SK-N-SH (cell line): Measurements from ENCODE around the gene SSX2IP. TPM values are rescaled to one million over a fixed set of nuclear protein-coding genes. Genes with fewer than 3 reads are reported as not detected.

Experiments
- CTCF ChIA-PET: fragments of 300-600, 350-600 bp; formaldehyde crosslinking; extraction: SDS; loops from one replicate; lab custom pipeline; 2021; lab: Yijun Ruan, JAX
- POLR2A ChIA-PET: fragments of 350-600 bp; sonication (Branson Sonifier 250); formaldehyde crosslinking; extraction: SDS; loops from one replicate; lab custom pipeline; 2020; ENCODE audit warnings: antibody characterized with exemption, inconsistent platforms; lab: Yijun Ruan, JAX
- DNase-seq: peaks from one replicate; pipeline ENCODE4 v3.0.0; 2012
- H2AFZ ChIP-seq: fragments of 200-600 bp; sonication (generic); 2 replicates; pipeline ENCODE4 v1.8.1; 2016; ENCODE audit warnings: antibody characterized with exemption, mild to moderate bottlenecking, low read depth
- H3F3A ChIP-seq: fragments of 200-600 bp; sonication (generic); replicated peaks from 2 replicates; pipeline ENCODE3; 2016; ENCODE audit warnings: antibody characterized with exemption, mild to moderate bottlenecking; ENCODE audit not compliant: insufficient read depth
- H3K27ac ChIP-seq, 2 experiments: fragments of 200-500 bp in 1 of 2; fragments of 200-600 bp in 1 of 2; sonication (Bioruptor generic) in 1 of 2; sonication (generic), shearing (Covaris generic) in 1 of 2; 2 replicates each; pipeline versions ENCODE4 v1.5.1 to v1.6.1; 2014 to 2016; ENCODE audit warnings: low read depth in 2 of 2, inconsistent platforms in 1 of 2, low read length in 1 of 2, mild to moderate bottlenecking in 1 of 2, mixed read lengths in 1 of 2
- H3K27me3 ChIP-seq: fragments of 200-600 bp; sonication (generic), shearing (Covaris generic); 2 replicates; pipeline ENCODE4 v1.6.1; 2016; ENCODE audit warnings: mixed run types; ENCODE audit not compliant: insufficient read depth
- H3K36me3 ChIP-seq, 2 experiments: fragments of 200-500 bp in 1 of 2; fragments of 200-600 bp in 1 of 2; sonication (Bioruptor generic) in 1 of 2; sonication (generic) in 1 of 2; replicated peaks in 1 of 2; 2 replicates each; pipeline versions ENCODE3 to v1.5.1; 2014 to 2016; ENCODE audit warnings: low read length in 1 of 2, mild to moderate bottlenecking in 1 of 2; ENCODE audit not compliant: insufficient read depth in 2 of 2, control insufficient read depth in 1 of 2
- H3K4me1 ChIP-seq, 2 experiments: fragments of 200-500 bp in 1 of 2; fragments of 200-600 bp in 1 of 2; sonication (Bioruptor generic) in 1 of 2; sonication (generic), shearing (Covaris generic) in 1 of 2; 2 replicates each; pipeline versions ENCODE4 v1.5.1 to v1.6.1; 2014 to 2016; ENCODE audit warnings: low read depth in 1 of 2, low read length in 1 of 2, mixed run types in 1 of 2; ENCODE audit not compliant: insufficient read depth in 2 of 2, control insufficient read depth in 1 of 2
- H3K4me2 ChIP-seq: fragments of 200-600 bp; sonication (generic), shearing (Covaris generic); 2 replicates; pipeline ENCODE4 v1.6.1; 2017; ENCODE audit warnings: mixed run types
- H3K4me3 ChIP-seq, 2 experiments: fragments of 200-500 bp in 1 of 2; fragments of 200-600 bp in 1 of 2; sonication (Bioruptor generic) in 1 of 2; sonication (generic), shearing (Covaris generic) in 1 of 2; 2 replicates each; pipeline versions ENCODE4 v1.5.1 to v1.8.1; 2014 to 2016; ENCODE audit warnings: low read depth in 2 of 2, inconsistent platforms in 1 of 2, low read length in 1 of 2, mild to moderate bottlenecking in 1 of 2, mixed read lengths in 1 of 2, moderate library complexity in 1 of 2
- H3K79me2 ChIP-seq: fragments of 200-600 bp; sonication (generic); 2 replicates; pipeline ENCODE4 v1.8.1; 2017; ENCODE audit warnings: mild to moderate bottlenecking; ENCODE audit not compliant: insufficient read depth
- H3K9ac ChIP-seq: fragments of 200-600 bp; sonication (generic); 2 replicates; pipeline ENCODE4 v1.6.1; 2017; ENCODE audit warnings: mixed run types
- H3K9me2 ChIP-seq: fragments of 200-600 bp; sonication (generic); 2 replicates; pipeline ENCODE4 v1.6.1; 2017; ENCODE audit warnings: mixed run types
- H3K9me3 ChIP-seq: fragments of 200-600 bp; sonication (generic); 2 replicates; pipeline ENCODE4 v1.6.1; 2017; ENCODE audit warnings: mixed run types, mild to moderate bottlenecking, moderate library complexity
- H4K20me1 ChIP-seq: fragments of 200-600 bp; sonication (generic); 2 replicates; pipeline ENCODE4 v1.6.1; 2017; ENCODE audit warnings: mild to moderate bottlenecking, mixed run types; ENCODE audit not compliant: insufficient read depth
- ELF1 ChIP-seq: IDR thresholded peaks from 2 replicates; pipeline ENCODE4 v1.4.0; 2012
- EP300 ChIP-seq, 2 experiments: IDR thresholded peaks; 2 replicates each; pipeline versions ENCODE4 v1.4.0 to v1.6.1; 2012; ENCODE audit warnings: borderline replicate concordance in 1 of 2, low read depth in 1 of 2, low read length in 1 of 2
- FOXJ3 ChIP-seq: sonication (generic); formaldehyde crosslinking; IDR thresholded peaks from 2 replicates; pipeline ENCODE4 v1.5.1; 2020; ENCODE audit warnings: mild to moderate bottlenecking, missing genetic modification reagents
- GABPA ChIP-seq: IDR thresholded peaks from 2 replicates; pipeline ENCODE4 v1.4.0; 2012; ENCODE audit warnings: low read depth, mild to moderate bottlenecking
- JUND ChIP-seq: IDR thresholded peaks from 2 replicates; pipeline ENCODE4 v1.4.0; 2012
- MEF2A ChIP-seq: IDR thresholded peaks from 2 replicates; pipeline ENCODE4 v1.4.0; 2012; ENCODE audit warnings: low read depth, borderline replicate concordance
- NFIC ChIP-seq: IDR thresholded peaks from 2 replicates; pipeline ENCODE4 v1.4.0; 2012; ENCODE audit warnings: borderline replicate concordance
- RAD21 ChIP-seq: IDR thresholded peaks from 2 replicates; pipeline ENCODE4 v1.6.1; 2012; ENCODE audit warnings: mild to moderate bottlenecking, low read length
- RFX5 ChIP-seq: IDR thresholded peaks from 2 replicates; pipeline ENCODE4 v1.6.1; 2012; ENCODE audit warnings: mild to moderate bottlenecking, improper control_type of control experiment, low read length
- RXRA ChIP-seq: IDR thresholded peaks from 2 replicates; pipeline ENCODE4 v1.4.0; 2012; ENCODE audit warnings: low read depth, mild to moderate bottlenecking, borderline replicate concordance
- SIN3A ChIP-seq: IDR thresholded peaks from 2 replicates; pipeline ENCODE4 v1.6.1; 2012; ENCODE audit warnings: low read depth, mild to moderate bottlenecking, low read length, moderate library complexity, borderline replicate concordance
- TCF12 ChIP-seq: IDR thresholded peaks from 2 replicates; pipeline ENCODE4 v1.4.0; 2012
- YY1 ChIP-seq: IDR thresholded peaks from 2 replicates; pipeline ENCODE4 v1.4.0; 2012; ENCODE audit warnings: low read depth, mild to moderate bottlenecking
- WGBS: methylation state at CpG from one replicate; pipeline ENCODE4 v1.1.6; 2017; ENCODE audit warnings: low lambda C conversion rate; 5-methylcytosine and 5-hydroxymethylcytosine counted together
- polyA plus RNA-seq, 3 experiments: library from polyadenylated mRNA; depleted of rRNA; stranded (reverse); fragments of >200 nt; gene quantifications; 2 replicates each; pipeline ENCODE4 v1.2.3, GENCODE V29; 2012
- TF ChIP-seq, protein P1 (sequence below): fragments of 150-350 bp; IDR thresholded peaks from 2 replicates; pipeline ENCODE4 v1.6.1; 2017; ENCODE audit warnings: antibody characterized with exemption, low read length, low read depth, borderline replicate concordance
- TF ChIP-seq, protein P2 (sequence below): IDR thresholded peaks from 2 replicates; pipeline ENCODE4 v1.4.0; 2012; ENCODE audit warnings: low read depth, borderline replicate concordance
- TF ChIP-seq, protein P3 (sequence below): fragments of 150-350 bp; IDR thresholded peaks from 2 replicates; pipeline ENCODE4 v1.6.1; 2016; ENCODE audit warnings: mild to moderate bottlenecking, low read depth, low read length
- TF ChIP-seq, protein P4 (sequence below): IDR thresholded peaks from 2 replicates; pipeline ENCODE4 v1.4.0; 2012; ENCODE audit warnings: low read depth, borderline replicate concordance
- TF ChIP-seq, protein P5 (sequence below): fragments of 200-600 bp; sonication (generic); IDR thresholded peaks from 2 replicates; pipeline ENCODE4 v1.6.1; 2017; ENCODE audit warnings: antibody characterized with exemption, mild to moderate bottlenecking, moderate library complexity

Gene SSX2IP
- polyA plus RNA-seq, 1 of the 3 experiments (the other 2 are of a cell fraction), result 7.7 TPM

DNA sequence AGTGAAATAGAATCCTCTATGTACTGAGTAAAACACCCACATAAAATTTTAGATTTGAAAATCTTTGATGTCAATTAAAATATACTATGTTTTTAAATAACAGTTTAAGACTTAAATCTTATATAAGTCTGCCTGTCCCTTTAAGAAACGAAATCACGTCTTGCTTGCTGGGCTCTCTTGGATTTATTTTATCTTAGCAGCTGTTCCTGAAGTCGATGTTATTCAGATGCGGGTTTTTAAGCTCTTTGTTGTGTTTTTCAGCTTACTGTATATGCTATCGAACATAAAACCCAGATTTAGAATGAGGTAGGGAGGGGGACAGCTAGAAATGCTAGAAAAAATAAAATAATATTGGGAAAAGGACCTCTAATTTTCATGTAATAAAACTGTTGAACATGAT lies 11.1 kb upstream of the SSX2IP start:
- no peak overlapping the region for H3K4me2 ChIP-seq
- H3K9ac ChIP-seq, result no peak overlapping the region
- peaks cover 5 to 31% of the 10 kb centered on the region in 2 experiments for H3K4me1 ChIP-seq
- H4K20me1 ChIP-seq, result no peaks in the 10 kb centered on the region
- POLR2A ChIA-PET, result no interaction called here
- no peak overlapping the region for H3K4me3 ChIP-seq
- no peaks in the 10 kb centered on the region for H3K9me2 ChIP-seq
- no peaks in the 10 kb centered on the region for H3K79me2 ChIP-seq
- peaks cover 17% of the 10 kb centered on the region for H3F3A ChIP-seq
- H3K27ac ChIP-seq, result peak overlapping the region in 1 of 2 experiments; percentile 4; a peak in 1 of 4 replicates
- CTCF ChIA-PET, result interaction anchor here (1.0 kb wide), 1 partner anchor 12 kb away, joined by 5 read pairs; the partner anchor contains the start of gene SSX2IP
- no peak for DNase-seq
- 0 out of 2 replicates have a peak overlapping the region, but pooled peaks have one; percentile 62 for H2AFZ ChIP-seq
- H3K9me3 ChIP-seq, result no peaks in the 10 kb centered on the region
- WGBS, result 41% methylated on average over 5 of the region's 5 CpGs
- no peaks in the 10 kb centered on the region for H3K36me3 ChIP-seq
- no peak for TF ChIP-seq RFX5
- no peak for TF ChIP-seq ELF1
- TF ChIP-seq RXRA, result no peak
- no peak for TF ChIP-seq NFIC
- TF ChIP-seq JUND, result no peak
- TF ChIP-seq MEF2A, result no peak
- no peak for TF ChIP-seq SIN3A
- TF ChIP-seq, protein P1, sequence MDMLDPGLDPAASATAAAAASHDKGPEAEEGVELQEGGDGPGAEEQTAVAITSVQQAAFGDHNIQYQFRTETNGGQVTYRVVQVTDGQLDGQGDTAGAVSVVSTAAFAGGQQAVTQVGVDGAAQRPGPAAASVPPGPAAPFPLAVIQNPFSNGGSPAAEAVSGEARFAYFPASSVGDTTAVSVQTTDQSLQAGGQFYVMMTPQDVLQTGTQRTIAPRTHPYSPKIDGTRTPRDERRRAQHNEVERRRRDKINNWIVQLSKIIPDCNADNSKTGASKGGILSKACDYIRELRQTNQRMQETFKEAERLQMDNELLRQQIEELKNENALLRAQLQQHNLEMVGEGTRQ, result no peak
- H3K27me3 ChIP-seq, result no peaks in the 10 kb centered on the region

DNA sequence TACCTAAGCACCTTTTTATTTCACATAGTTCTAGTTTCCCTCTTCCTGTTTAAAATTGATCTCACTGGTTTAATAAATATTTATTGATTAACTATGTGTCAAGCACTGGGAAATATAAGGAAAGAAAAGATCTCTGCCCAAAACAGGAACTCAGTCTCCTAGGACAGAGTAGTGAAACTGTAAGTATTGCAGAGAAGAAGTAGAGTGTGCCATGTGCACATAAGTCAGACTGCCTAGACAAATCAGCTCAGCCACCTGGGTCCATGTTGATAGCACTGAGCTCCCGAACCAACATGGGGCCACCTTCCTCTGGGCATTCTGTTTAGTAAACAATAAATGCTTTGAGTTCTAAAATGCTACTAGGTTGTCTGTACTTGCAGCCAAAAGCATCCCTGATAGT lies 9.8 kb upstream of the SSX2IP start:
- no peak for DNase-seq
- Histone ChIP-seq H2AFZ (peak overlapping the region; percentile 48; the same call in 1 of the 2 replicates), H3K4me1 (peaks cover 5 to 31% of the 10 kb centered on the region in 2 experiments), H3K9me2 (no peaks in the 10 kb centered on the region), H3K27ac (no peak overlapping the region), H4K20me1 (no peaks in the 10 kb centered on the region), H3K36me3 (no peaks in the 10 kb centered on the region), H3K4me3 (no peak overlapping the region), H3K9ac (no peak overlapping the region), H3K4me2 (no peak overlapping the region), H3K79me2 (no peaks in the 10 kb centered on the region), H3F3A (peaks cover 17% of the 10 kb centered on the region), H3K27me3 (no peaks in the 10 kb centered on the region), H3K9me3 (no peaks in the 10 kb centered on the region)
- CTCF ChIA-PET, result no interaction called here
- POLR2A ChIA-PET, result no interaction called here
- 89% methylated on average over 1 of the region's 1 CpG for WGBS
- TF ChIP-seq EP300 (IDR thresholded peaks at IDR 0.05; ENCODE audit: borderline replicate concordance in 1 of 2, low read depth in 1 of 2, low read length in 1 of 2) (no peak), YY1 (no peak), FOXJ3 (CRISPR knock-in tag) (no peak), JUND (no peak), GABPA (no peak), ELF1 (no peak), TCF12 (no peak), RAD21 (no peak)
- TF ChIP-seq, protein P2, sequence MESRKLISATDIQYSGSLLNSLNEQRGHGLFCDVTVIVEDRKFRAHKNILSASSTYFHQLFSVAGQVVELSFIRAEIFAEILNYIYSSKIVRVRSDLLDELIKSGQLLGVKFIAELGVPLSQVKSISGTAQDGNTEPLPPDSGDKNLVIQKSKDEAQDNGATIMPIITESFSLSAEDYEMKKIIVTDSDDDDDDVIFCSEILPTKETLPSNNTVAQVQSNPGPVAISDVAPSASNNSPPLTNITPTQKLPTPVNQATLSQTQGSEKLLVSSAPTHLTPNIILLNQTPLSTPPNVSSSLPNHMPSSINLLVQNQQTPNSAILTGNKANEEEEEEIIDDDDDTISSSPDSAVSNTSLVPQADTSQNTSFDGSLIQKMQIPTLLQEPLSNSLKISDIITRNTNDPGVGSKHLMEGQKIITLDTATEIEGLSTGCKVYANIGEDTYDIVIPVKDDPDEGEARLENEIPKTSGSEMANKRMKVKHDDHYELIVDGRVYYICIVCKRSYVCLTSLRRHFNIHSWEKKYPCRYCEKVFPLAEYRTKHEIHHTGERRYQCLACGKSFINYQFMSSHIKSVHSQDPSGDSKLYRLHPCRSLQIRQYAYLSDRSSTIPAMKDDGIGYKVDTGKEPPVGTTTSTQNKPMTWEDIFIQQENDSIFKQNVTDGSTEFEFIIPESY, result no peak
- TF ChIP-seq, protein P3, sequence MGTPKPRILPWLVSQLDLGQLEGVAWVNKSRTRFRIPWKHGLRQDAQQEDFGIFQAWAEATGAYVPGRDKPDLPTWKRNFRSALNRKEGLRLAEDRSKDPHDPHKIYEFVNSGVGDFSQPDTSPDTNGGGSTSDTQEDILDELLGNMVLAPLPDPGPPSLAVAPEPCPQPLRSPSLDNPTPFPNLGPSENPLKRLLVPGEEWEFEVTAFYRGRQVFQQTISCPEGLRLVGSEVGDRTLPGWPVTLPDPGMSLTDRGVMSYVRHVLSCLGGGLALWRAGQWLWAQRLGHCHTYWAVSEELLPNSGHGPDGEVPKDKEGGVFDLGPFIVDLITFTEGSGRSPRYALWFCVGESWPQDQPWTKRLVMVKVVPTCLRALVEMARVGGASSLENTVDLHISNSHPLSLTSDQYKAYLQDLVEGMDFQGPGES, result no peak
- TF ChIP-seq, protein P4, sequence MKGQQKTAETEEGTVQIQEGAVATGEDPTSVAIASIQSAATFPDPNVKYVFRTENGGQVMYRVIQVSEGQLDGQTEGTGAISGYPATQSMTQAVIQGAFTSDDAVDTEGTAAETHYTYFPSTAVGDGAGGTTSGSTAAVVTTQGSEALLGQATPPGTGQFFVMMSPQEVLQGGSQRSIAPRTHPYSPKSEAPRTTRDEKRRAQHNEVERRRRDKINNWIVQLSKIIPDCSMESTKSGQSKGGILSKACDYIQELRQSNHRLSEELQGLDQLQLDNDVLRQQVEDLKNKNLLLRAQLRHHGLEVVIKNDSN, result no peak
- TF ChIP-seq, protein P5, sequence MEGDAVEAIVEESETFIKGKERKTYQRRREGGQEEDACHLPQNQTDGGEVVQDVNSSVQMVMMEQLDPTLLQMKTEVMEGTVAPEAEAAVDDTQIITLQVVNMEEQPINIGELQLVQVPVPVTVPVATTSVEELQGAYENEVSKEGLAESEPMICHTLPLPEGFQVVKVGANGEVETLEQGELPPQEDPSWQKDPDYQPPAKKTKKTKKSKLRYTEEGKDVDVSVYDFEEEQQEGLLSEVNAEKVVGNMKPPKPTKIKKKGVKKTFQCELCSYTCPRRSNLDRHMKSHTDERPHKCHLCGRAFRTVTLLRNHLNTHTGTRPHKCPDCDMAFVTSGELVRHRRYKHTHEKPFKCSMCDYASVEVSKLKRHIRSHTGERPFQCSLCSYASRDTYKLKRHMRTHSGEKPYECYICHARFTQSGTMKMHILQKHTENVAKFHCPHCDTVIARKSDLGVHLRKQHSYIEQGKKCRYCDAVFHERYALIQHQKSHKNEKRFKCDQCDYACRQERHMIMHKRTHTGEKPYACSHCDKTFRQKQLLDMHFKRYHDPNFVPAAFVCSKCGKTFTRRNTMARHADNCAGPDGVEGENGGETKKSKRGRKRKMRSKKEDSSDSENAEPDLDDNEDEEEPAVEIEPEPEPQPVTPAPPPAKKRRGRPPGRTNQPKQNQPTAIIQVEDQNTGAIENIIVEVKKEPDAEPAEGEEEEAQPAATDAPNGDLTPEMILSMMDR, result no peak
- TF ChIP-seq, all 33 proteins: peak for 0
